ENCODE measurements around the gene FAM174C. TPM values are rescaled to one million over a fixed set of nuclear protein-coding genes. Genes with fewer than 3 reads are reported as not detected.

The FAM174C gene
- total RNA-seq, 1 donor, result 25.2 TPM

- TF ChIP-seq CTCF (IDR thresholded peaks at IDR 0.05; ENCODE audit: insufficient read depth, low read length), result no peak
- no peak for DNase-seq (ENCODE audit: low read depth)
- no peak overlapping the region for H3K4me3 ChIP-seq (ENCODE audit: low read depth, low read length)
Observed at GRCh38 chr19:1290703-1291651, 15.6 kb downstream of the FAM174C start.

GRCh38 chr19:1291761-1292418 is 16.6 kb downstream of the FAM174C start:
- H3K4me3 ChIP-seq (ENCODE audit: low read depth, low read length), result no peak overlapping the region
- no peak for DNase-seq (ENCODE audit: low read depth)
- TF ChIP-seq CTCF (IDR thresholded peaks at IDR 0.05; ENCODE audit: insufficient read depth, low read length), result no peak

- no peak for TF ChIP-seq CTCF (IDR thresholded peaks at IDR 0.05; ENCODE audit: insufficient read depth, low read length)
- no peak for DNase-seq (ENCODE audit: low read depth)
- no peak overlapping the region for H3K4me3 ChIP-seq (ENCODE audit: low read depth, low read length)
Observed at GRCh38 chr19:1292419-1293151, 17.3 kb downstream of the FAM174C start.

GRCh38 chr19:1293782-1294604 is 18.7 kb downstream of the FAM174C start:
- TF ChIP-seq CTCF (IDR thresholded peaks at IDR 0.05; ENCODE audit: insufficient read depth, low read length), result no peak
- DNase-seq (ENCODE audit: low read depth), result no peak
- H3K4me3 ChIP-seq (ENCODE audit: low read depth, low read length), result no peak overlapping the region

GRCh38 chr19:1294688-1295087 is 19.4 kb downstream of the FAM174C start:
- TF ChIP-seq CTCF (IDR thresholded peaks at IDR 0.05; ENCODE audit: insufficient read depth, low read length), result no peak
- no peak for DNase-seq (ENCODE audit: low read depth)
- no peak overlapping the region for H3K4me3 ChIP-seq (ENCODE audit: low read depth, low read length)
